GM12875 (cell line): Measurements from ENCODE around the gene IL11.

ENCODE experiments used
- H3K4me3 ChIP-seq: one replicate; pipeline ENCODE4 v1.5.1; 2011; ENCODE audit warnings: low read depth, low read length, control low read depth
- TF ChIP-seq, protein P1 (sequence below): IDR thresholded peaks from 2 replicates; pipeline ENCODE4 v1.5.1; 2011; ENCODE audit warnings: low read depth, mild to moderate bottlenecking, control low read depth, inconsistent platforms, low read length, moderate library complexity, borderline replicate concordance; ENCODE audit not compliant: insufficient read depth

IL11 gene

DNA sequence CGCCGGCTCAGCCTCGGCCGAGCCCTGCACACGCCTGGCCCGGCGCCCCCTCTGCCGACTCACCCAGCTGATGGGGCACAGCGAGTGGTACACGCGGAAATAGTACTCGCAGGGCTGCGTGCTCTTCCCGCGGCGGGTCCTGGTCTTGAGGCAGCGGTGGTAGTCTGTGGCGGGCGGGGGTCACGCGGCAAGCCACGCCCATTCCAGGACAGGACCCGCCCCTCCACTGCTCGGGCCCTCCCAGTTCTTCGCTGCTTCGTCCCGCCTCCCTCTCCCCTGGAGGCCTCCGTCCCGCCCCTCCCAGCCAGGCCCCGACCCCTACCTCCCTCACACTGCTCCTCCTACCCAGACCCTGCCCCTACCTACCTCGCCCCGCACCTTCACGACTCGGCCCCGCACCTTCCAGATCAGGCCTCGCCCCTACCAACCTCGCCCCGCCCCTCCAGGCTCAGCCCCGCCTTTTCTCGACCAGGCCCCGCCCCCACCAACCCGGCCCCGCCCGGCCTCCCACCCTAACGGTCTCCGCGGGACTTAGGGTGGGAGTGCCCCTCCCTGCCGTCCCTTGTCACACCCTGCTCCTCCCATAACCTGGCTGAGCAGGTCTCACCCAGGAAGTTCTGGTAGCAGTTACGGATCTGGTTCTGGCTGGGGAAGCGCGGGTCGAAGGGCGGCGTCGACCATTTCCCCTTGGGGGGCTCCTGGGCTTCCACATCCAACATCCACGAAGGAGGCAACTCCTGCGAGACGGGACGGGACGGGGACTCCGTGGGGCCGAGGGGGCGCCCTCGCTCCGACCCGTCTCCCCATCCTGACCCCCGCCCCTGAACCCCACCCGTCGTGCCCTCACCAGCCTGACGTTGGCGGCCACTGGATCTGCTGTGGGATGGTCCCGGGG, 16.2 kb downstream of the IL11 start:
- TF ChIP-seq, protein P1, sequence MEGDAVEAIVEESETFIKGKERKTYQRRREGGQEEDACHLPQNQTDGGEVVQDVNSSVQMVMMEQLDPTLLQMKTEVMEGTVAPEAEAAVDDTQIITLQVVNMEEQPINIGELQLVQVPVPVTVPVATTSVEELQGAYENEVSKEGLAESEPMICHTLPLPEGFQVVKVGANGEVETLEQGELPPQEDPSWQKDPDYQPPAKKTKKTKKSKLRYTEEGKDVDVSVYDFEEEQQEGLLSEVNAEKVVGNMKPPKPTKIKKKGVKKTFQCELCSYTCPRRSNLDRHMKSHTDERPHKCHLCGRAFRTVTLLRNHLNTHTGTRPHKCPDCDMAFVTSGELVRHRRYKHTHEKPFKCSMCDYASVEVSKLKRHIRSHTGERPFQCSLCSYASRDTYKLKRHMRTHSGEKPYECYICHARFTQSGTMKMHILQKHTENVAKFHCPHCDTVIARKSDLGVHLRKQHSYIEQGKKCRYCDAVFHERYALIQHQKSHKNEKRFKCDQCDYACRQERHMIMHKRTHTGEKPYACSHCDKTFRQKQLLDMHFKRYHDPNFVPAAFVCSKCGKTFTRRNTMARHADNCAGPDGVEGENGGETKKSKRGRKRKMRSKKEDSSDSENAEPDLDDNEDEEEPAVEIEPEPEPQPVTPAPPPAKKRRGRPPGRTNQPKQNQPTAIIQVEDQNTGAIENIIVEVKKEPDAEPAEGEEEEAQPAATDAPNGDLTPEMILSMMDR: no peak

GRCh38 chr19:55353356-55353802, 16.9 kb downstream of the IL11 start:
- no peak overlapping the region for H3K4me3 ChIP-seq
- TF ChIP-seq, protein P1: no peak

More for the DNA sequence above, 16.2 kb downstream of the IL11 start:
- no peak overlapping the region for H3K4me3 ChIP-seq

DNA sequence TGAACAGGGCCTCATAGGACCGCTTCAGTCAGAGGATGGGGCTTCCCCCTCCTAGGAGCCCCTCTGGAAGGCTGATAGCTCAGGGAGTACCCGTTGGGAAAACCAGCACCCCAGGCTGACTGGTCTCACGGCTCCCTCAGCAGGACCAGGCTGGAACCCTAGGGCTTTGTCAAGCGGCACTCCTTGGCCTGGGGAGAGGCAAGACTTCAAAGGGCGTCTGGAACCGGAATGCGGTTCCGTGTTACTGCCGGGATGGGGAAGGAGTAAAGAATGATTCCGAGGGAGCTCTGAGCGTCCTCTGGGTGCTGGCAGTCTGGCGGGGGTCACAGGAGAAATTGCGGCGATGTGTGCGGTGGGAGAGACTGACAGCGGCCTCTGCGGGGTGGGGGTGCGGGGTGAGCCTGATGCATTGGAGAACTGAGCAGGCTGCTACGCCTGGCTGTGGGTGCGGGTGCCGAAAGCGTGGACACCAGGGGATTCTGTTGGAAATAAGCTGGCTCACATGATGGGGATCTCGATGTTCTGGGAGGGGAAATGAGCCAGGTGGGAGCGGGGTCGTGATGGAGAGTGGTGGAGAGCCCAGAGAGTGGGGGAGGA, 17.6 kb downstream of the IL11 start:
- TF ChIP-seq, protein P1: no peak
- no peak overlapping the region for H3K4me3 ChIP-seq

- H3K4me3 ChIP-seq: no peak overlapping the region
- TF ChIP-seq, protein P1: no peak
Measured at GRCh38 chr19:55352040-55352439, 18.2 kb downstream of the IL11 start.

GRCh38 chr19:55350620-55351315, 19.5 kb downstream of the IL11 start:
- no peak overlapping the region for H3K4me3 ChIP-seq
- TF ChIP-seq, protein P1: no peak

DNA sequence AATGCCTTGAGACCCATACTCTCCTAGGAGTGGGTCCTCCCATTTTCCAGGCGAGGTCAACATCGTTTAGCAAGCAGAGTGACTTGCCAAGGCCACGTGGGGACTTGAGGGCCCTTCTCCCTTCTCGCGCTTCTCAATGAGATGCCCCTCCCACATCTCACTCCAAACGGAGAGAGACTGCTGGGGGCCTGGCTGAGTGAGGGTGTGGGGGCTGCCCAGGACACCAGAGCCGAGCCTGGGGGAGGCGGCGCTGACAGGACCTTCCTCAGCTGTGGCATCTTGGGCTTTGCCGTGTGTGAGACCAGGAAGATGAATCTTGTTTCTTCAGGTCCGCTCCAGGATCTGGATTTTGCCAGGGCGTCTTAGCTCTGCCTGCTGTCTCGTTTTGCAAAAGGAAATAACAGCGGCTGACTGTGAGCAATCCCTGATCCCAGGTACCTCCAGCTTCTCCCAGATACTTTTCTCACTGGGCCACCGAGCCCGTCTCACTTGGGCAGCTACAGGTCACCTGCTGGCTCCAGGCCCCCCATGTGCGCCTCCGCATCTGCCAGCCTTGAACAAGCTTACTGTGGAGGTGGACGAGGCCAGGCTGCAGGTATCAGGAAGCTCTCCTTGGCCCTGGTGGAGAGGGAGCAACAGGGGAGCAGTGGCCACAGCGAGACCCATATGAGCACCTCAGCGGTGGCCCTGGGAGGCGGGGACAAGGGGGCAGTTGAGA, 21.8 kb downstream of the IL11 start:
- H3K4me3 ChIP-seq: no peak overlapping the region

More for the DNA sequence above, 21.8 kb downstream of the IL11 start:
- TF ChIP-seq, protein P1: no peak
